Measurements from ENCODE around the gene IL6R.

DNA sequence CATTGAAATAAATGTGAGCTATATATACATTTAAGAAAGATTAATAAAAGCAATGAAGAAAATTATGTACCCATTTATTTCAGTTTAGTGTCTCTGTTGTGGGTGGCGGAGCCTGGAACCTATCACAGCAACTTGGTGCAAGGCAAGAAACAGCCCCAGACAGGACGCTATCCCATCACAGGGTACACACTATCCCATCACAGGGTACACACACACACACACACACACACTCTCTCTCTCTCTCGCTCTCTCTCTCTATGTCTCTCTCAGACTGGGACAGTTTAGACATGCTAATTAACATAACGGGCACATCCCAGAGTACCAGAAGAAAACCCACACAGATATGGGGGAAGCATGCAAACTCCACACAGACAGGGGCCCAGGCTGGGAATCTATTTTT is 6.5 kb upstream of the IL6R start:
- no peak for TF ChIP-seq POLR2A (IDR thresholded peaks at IDR 0.05)
- no peak for TF ChIP-seq CTCF (IDR thresholded peaks at IDR 0.05)
- TF ChIP-seq EP300 (IDR thresholded peaks at IDR 0.05), result no peak
